Measurements from ENCODE around the gene C12orf76. TPM values are rescaled to one million over a fixed set of nuclear protein-coding genes. Genes with fewer than 3 reads are reported as not detected.

C12orf76 gene
- total and polyA plus RNA-seq, 10 of the 15 experiments (the other 5 are each of a cell fraction or from before 2014, with no cell fraction given): 3.6 to 20.4 (median 10.7) TPM

GRCh38 chr12:109993091-109993490 lies 55.2 kb downstream of the C12orf76 start (continued):
- TF ChIP-seq ATF3 (IDR thresholded peaks at IDR 0.05; ENCODE audit: borderline replicate concordance, extremely low read depth, low read depth, low read length) (no peak), CUX1 (IDR thresholded peaks at IDR 0.05; ENCODE audit: insufficient replicate concordance, low read depth, low read length) (no peak)

- ATAC-seq (no peak), DNase-seq (ENCODE audit: low read depth, low spot score) (no peak), FAIRE-seq (no peak)
- ChIA-PET CTCF (no interaction called here), SMC1A (ENCODE audit: uncharacterized antibody, unreplicated experiment) (interaction anchor here (0.6 to 2.3 kb wide), 5 partner anchors 11 to 1754 kb away, joined by 3 to 7 read pairs (median 3); no protein-coding TSS in a partner anchor), POLR2A (interaction anchor here (0.5 to 0.6 kb wide), 2 partner anchors 432 to 440 kb away, joined by 3 to 6 read pairs; no protein-coding TSS in a partner anchor), RAD21 (ENCODE audit: unreplicated experiment) (interaction anchor here (0.6 kb wide), 1 partner anchor 11 kb away, joined by 3 read pairs; no protein-coding TSS in a partner anchor)
- Histone ChIP-seq H3K36me3 (ENCODE audit: control insufficient read depth in 2 of 2, insufficient read depth in 2 of 2, low read length in 1 of 2) (peaks cover 4 to 14% of the 10 kb centered on the region in 2 experiments), H3K27ac (ENCODE audit: control insufficient read depth, insufficient read depth) (no peak overlapping the region), H3K4me1 (ENCODE audit: control insufficient read depth, insufficient read depth, low read length) (peaks cover 9% of the 10 kb centered on the region; the same call in 1 of the 2 replicates), H3K27me3 (replicated peaks in 1 of 2; ENCODE audit: control insufficient read depth in 2 of 2, insufficient read depth in 2 of 2, low read length in 1 of 2) (no peaks in the 10 kb centered on the region), H4K20me1 (ENCODE audit: control insufficient read depth, insufficient read depth) (no peaks in the 10 kb centered on the region; the same call in 1 of the 2 replicates), H3K4me3 (no peak overlapping the region), H3K9ac (ENCODE audit: control insufficient read depth, insufficient read depth, low read length) (no peak overlapping the region), H3K9me3 (replicated peaks; ENCODE audit: control insufficient read depth, insufficient read depth, low read length) (no peaks in the 10 kb centered on the region), H3K4me2 (ENCODE audit: control insufficient read depth, insufficient read depth) (no peak overlapping the region), H3K79me2 (ENCODE audit: control insufficient read depth, insufficient read depth, low read length) (peaks cover 46% of the 10 kb centered on the region), H2AFZ (ENCODE audit: control insufficient read depth, low read depth, low read length) (no peak overlapping the region)
- intact Hi-C loops (cut with micrococcal nuclease; ENCODE audit: unreplicated experiment): no loop called here
- 90% methylated on average over 5 of the region's 5 CpGs for WGBS (ENCODE audit: insufficient coverage, insufficient replicate concordance, low lambda C conversion rate, missing lambda C conversion rate)
- BruUV-seq (replicated peaks): no TSS peak
- in situ Hi-C loops (cut with MboI): no loop called here
- TF ChIP-seq TAF1 (IDR thresholded peaks at IDR 0.05; ENCODE audit: borderline replicate concordance, low read depth, low read length) (no peak), ZBTB4 (CRISPR knock-in tag; IDR thresholded peaks at IDR 0.05) (no peak), E2F8 (IDR thresholded peaks at IDR 0.05; ENCODE audit: low read depth, partially characterized antibody) (no peak), YY1 (IDR thresholded peaks at IDR 0.05; ENCODE audit: low read depth, low read length) (no peak), CHD2 (IDR thresholded peaks at IDR 0.05; ENCODE audit: borderline replicate concordance, low read depth, low read length) (no peak), GABPA (IDR thresholded peaks at IDR 0.05; ENCODE audit: low read depth) (no peak), FOXK2 (IDR thresholded peaks at IDR 0.05) (no peak), RELA (IDR thresholded peaks at IDR 0.05; ENCODE audit: borderline replicate concordance, partially characterized antibody) (no peak)
These were observed 56.7 kb downstream of the C12orf76 start for GRCh38 chr12:109991586-109991985.

Data from GM12878 (cell line).